Measurements from ENCODE around the gene PRRG3.
A peak's percentile ranks its signal among the peaks of the same experiment; 100 is the strongest.

PRRG3 gene

GRCh38 chrX:151708821-151709220, 13.6 kb downstream of the PRRG3 start:
- no peak for DNase-seq

- DNase-seq, result no peak
Observed at GRCh38 chrX:151710457-151710856, 15.2 kb downstream of the PRRG3 start.

GRCh38 chrX:151711154-151711553, 15.9 kb downstream of the PRRG3 start:
- no peak for DNase-seq

- DNase-seq, result no peak
Observed at GRCh38 chrX:151711787-151712186, 16.5 kb downstream of the PRRG3 start.

GRCh38 chrX:151712253-151712652, 17.0 kb downstream of the PRRG3 start:
- DNase-seq, result no peak

GRCh38 chrX:151713849-151714248, 18.6 kb downstream of the PRRG3 start:
- peak; percentile 6 for DNase-seq

GRCh38 chrX:151714362-151714761, 19.1 kb downstream of the PRRG3 start:
- DNase-seq, result no peak

GRCh38 chrX:151715752-151716151, 20.5 kb downstream of the PRRG3 start, which contains the start of gene FATE1:
Gene FATE1 (plus strand): TSS chrX:151716035. CDS start chrX:151716120, 85 bp downstream.
- DNase-seq, result no peak

- no peak for DNase-seq
Observed at GRCh38 chrX:151722241-151722846, 27.1 kb downstream of the PRRG3 start.

GRCh38 chrX:151723156-151723760, 28.0 kb downstream of the PRRG3 start:
- no peak for DNase-seq

- DNase-seq, result no peak
Observed at GRCh38 chrX:151724563-151725337, 29.5 kb downstream of the PRRG3 start.

GRCh38 chrX:151725338-151725614, 30.0 kb downstream of the PRRG3 start:
- no peak for DNase-seq

GRCh38 chrX:151726751-151727150, 31.5 kb downstream of the PRRG3 start:
- DNase-seq, result no peak

- no peak for DNase-seq
Observed at GRCh38 chrX:151727346-151727745, 32.1 kb downstream of the PRRG3 start.

GRCh38 chrX:151729056-151729725, 33.9 kb downstream of the PRRG3 start:
- DNase-seq, result no peak

- no peak for DNase-seq
Observed at GRCh38 chrX:151734446-151734845, 39.2 kb downstream of the PRRG3 start, which contains the start of gene CNGA2. Gene CNGA2 (plus strand): TSS chrX:151734746. CDS start chrX:151738484, 3,738 bp downstream.

- no peak for DNase-seq
Observed at GRCh38 chrX:151735219-151735618, 40.0 kb downstream of the PRRG3 start.

GRCh38 chrX:151736685-151737084, 41.4 kb downstream of the PRRG3 start:
- no peak for DNase-seq

- DNase-seq, result no peak
Observed at GRCh38 chrX:151737494-151737893, 42.2 kb downstream of the PRRG3 start.

GRCh38 chrX:151738751-151739150, 43.5 kb downstream of the PRRG3 start:
- DNase-seq, result no peak

GRCh38 chrX:151741606-151742005, 46.3 kb downstream of the PRRG3 start:
- no peak for DNase-seq

- DNase-seq, result no peak
Observed at GRCh38 chrX:151742311-151742710, 47.1 kb downstream of the PRRG3 start.

GRCh38 chrX:151743651-151744470, 48.6 kb downstream of the PRRG3 start:
- no peak for DNase-seq
